HG03469 (cell line): Measurements from ENCODE around the gene FAM228A.
"Not testable (repeated sequence)": the region's sequence is repeated elsewhere in the genome, so short reads cannot be mapped to it uniquely, and the experiment has no call there.

Source experiments
- ATAC-seq: cut with Tn5 transposase; IDR thresholded peaks from one replicate; pipeline ENCODE4 v1.9.1; 2021; ENCODE audit warnings: mild to moderate bottlenecking, moderate library complexity, moderate number of reproducible peaks; ENCODE audit not compliant: unreplicated experiment

The FAM228A gene

DNA sequence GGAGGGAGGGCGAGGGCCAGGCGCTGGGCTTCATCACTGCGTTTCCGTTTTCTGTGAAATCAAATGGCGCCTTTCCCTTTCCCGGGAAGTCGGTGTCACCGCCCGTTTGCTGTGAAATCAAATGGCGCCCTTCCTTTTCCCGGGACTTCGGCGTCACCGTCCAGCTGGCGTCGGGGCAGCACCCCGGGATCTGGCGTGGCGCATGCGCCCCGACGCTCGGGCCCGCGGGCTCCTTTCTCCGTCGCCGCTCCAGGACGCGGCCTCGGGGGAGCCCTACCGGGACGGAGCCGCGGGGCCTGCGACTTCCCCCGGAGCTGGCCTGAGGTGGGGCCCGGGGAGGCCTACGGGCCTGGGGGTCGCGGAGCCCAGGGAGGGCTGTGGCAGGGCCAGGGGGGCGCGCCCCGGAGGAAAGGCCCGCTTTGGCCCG, at the start of gene FAM228A:
Gene FAM228A (plus strand): TSS at position 203 of the 427 bp plus-strand sequence. CDS start 428 bp downstream, outside the sequence.
- no peak for ATAC-seq

DNA sequence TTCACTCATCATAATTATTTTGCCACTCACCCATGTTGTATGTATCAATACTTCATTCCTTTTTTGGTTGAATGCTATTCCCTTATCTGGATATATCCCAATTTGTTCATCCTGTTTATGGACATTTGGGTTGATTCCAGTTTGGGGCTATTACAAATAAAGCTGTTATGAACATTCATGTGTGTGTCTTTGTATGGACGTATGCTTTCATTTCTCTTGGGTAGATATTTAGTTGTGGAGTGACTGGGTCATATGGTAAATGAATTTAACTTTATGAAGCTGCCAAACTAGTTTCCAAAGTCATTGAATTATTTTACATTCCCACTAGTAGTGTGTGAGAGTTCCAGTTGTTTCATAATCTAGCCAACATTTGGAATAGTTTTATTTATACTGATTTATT, 48.9 kb upstream of the FAM228A start:
- no peak for ATAC-seq

DNA sequence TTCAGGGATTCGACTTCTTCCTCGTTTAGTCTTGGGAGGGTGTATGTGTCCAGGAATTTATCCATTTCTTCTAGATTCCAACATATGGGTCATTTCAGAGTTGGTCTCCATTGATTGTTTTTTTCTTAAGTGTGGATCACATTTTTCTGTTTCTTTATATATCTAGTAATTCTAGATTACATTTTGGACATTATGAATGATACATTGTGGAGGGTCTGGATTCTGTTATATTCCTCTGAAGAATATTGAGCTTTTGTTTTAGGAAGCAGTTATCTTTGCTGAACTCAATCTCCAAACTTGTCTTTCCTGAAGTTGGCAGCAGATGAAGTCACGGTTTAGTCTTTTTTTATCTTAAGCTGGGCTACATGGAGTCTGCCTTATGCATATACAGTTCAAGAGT, 42.3 kb upstream of the FAM228A start:
- no peak for ATAC-seq

DNA sequence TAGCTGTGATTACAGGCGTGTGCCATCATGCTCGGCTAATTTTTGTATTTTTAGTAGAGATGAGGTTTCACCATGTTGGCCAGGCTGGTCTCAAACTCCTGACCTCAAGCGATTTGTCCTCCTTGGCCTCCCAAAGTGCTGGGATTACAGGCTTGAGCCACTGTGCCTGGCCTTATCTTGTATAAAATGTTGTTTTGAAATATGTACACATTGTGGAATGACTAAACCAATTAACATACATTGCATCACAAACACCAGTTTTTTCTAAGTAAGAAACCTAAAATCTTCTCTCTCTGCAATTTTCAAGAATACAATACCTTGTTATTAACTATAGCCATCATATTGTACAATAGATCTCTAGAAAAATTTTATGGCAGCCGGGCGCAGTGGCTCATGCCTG, 34.5 kb upstream of the FAM228A start:
- not testable (repeated sequence) for ATAC-seq

DNA sequence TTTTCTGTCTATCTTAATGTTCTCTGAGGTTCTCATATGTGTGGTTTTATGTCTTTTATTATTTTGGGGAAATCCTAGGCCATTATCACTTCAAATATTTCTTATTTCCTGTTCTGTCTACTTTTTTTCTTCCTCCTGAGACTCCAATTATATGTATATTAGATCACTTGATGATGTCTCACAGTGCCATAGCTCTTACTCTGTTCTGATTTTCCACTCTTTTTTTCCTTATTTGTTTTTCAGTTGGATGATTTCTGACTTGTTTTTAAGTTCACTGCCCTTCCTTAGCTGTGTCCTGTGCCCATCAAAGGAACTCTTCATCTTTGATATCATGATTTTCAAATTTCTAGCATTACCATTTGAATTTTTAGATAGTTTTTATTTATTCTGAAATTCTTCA, 27.5 kb upstream of the FAM228A start:
- ATAC-seq, result no peak

DNA sequence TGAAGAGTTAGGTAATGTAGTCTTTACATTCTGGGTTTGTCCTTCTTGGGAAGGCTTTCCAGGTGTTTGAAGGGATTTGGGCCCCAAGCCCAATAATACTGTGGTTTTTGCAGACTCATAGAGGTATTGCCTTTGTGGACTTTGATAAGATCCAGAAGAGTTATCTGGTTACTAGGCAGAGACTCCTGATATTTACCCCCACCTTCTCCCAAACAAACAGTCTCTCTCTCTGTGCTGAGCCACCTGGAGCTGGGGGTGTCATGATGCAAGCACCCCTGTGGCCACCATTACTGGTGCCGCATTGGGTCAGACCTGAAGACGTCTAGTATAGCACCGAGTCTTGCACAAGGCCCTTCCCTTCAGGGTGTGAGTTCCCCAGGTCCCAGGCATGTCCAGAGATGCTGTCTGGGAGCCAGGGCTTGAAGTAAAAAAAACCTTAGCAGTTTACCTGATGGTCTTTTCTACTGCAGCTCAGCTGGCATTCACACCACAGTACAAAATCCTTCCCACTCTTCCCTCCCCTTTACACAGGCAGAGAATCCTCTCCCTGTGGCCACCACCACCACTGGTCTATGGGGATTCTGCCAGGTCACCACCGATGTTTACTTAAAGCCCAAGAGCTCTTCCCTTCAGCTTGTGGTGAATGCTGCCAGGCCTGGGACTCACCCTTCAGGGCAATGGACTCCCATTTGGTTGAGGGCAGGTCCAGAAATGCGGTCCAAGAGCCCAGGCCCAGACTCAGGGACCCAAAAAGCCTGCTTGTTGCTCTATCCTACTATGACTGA, 22.2 kb upstream of the FAM228A start:
- no peak for ATAC-seq

DNA sequence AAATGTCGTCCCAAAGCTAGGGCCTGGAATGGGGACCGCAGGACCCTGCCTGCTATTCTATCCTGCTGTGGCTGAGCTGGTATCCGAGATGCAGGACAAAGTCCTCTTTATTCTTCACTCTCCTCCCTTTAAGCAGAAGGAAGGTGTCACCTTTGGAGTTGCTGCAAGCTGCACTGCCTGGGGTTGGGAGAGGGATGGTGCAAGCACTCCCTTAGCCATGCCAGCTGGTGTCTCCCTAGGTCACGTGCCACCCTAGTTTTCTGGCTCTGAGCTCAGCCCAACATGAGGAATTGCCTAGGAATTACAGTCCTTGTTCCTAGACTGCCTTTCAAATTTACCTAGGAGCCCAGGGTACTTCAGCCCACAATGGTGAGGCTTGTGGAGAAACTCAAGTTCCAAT, 21.4 kb upstream of the FAM228A start:
- no peak for ATAC-seq

DNA sequence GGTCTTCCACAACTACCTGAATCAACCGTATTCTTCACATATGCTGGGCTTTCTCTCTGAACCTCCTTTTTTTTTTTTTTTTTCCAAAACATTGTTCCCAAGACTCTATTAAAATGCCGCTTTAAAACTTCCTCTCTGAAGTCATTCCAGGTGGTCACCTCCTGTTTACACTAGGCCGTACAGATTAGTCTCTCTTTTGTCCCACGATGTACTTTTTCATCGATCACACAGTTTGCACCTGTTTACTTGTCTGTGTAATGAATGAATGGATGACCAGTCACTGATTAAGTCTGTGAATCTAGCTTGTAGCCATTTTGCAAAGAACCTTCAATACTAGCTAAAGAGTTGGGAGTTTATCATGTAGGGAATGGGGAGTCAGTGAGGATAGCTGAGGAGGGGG, 16.7 kb upstream of the FAM228A start:
- no peak for ATAC-seq

DNA sequence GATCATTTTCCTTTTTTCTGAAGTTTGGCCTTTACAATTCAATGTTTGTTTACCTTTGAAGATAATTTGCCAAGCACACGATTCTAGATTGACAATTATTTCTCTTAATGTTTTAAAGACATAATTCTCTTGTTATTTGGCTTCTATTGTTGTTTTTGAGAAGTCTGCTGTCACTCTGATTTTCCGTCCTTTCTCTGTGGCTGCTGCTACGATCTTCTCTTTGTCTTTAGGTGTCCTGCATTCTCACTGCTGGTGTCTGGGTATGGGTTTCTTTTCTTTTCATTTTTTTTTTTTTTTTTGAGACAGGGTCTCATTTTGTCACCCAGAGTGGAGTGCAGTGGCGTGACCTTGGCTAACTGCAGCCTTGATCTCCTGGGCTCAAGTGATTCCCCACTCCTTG, 15.1 kb upstream of the FAM228A start:
- ATAC-seq, result no peak

DNA sequence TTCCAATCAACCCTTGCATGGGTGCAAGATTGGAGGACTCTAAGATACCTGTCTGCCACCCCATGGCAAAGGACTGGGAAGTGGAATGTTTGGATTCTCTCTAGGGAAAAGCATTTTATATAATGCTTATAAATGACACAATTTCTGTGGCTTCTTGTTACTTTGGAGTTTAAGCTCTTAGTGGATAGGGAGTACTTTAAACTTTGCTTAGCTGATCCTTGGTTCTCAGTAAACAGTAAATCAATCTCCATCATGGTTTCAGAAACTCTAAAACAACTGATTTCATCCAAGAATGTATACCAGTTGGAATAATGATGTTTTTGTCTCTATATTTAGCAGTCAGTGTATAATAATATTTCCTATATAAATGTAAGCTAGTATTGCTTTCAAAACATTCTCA, 14.1 kb upstream of the FAM228A start:
- ATAC-seq, result no peak

DNA sequence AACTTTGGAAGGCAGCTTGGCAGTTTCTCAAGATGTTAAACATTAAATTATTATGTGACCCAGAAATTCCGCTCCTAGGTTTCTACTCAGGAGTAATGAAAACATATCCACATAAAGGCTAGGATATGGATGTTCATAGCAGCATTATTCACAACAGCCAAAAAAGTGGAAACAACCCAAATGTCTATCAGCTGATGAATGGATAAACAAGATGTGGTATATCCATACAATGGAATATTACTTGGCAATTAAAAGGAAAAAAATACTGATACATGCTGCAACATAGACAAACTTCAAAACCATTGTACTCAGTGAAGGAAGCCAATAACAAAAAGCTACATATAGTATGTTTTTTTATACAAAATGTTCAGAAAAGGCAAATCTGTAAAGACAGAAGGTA, 12.4 kb upstream of the FAM228A start:
- no peak for ATAC-seq

DNA sequence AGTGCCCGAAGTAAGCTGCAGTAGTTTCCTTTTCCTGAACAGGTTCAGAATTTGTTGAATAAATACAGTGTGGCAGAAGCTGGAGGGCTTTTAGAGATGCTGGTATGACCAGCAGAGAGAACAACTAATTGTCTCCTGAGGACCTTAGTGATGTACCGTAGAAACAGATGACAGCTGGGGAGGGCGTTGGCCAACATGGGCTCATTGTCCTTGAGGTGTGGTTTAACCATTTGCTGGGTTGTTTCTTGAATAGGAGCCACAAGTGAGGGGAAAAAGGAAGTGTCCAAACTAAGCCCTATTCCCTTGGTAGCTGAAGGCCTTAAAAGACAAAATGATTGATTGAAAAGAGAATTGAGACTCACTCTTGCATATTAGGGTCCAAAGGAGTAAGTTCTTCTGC, 11.7 kb upstream of the FAM228A start:
- ATAC-seq, result no peak

DNA sequence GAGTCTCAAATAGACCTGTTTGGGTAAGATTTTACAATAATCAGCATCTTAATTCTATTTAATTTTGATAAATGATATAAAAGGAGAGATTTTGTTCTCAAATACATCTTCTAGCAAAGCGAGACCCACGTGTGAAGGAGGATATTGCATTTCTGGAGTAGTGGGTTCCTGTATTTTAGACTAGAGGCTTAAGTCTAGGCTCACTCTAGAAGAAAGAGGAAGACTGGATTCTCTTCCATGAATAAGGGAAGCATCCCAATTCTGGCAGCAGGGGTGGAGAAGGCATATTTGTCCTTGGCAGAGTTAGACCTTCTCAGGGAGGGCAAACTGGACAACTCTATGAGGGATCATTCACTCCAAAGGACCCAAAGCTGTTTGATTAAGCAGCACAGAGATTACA, 11.3 kb upstream of the FAM228A start:
- no peak for ATAC-seq

DNA sequence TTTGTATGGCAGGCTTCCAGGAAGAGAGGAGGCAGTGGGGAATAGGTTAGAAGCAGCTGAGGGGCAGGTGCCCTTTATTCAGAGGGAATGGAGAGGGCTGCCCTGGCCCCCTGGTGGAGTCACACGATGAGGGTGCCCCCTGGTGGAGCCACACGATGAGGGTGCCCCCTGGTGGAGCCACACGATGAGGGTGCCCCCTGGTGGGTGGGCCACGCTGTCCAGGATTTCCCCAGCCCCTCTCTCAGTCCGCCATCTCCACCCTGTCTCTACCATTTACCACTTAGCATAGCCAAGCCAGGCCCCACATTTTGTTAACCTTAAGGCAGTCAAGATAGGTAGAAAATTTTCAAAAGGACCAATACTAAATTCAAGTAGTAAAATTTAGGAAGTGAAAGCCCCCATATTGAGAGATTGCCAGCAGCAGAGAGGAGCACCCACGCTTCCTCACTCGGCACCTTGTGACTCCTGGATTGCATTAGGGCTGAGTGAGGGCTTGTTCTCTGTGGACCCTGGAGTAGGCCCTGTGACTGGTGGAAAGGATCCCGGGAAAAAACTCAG, 10.4 kb upstream of the FAM228A start:
- peak; percentile 38 for ATAC-seq

DNA sequence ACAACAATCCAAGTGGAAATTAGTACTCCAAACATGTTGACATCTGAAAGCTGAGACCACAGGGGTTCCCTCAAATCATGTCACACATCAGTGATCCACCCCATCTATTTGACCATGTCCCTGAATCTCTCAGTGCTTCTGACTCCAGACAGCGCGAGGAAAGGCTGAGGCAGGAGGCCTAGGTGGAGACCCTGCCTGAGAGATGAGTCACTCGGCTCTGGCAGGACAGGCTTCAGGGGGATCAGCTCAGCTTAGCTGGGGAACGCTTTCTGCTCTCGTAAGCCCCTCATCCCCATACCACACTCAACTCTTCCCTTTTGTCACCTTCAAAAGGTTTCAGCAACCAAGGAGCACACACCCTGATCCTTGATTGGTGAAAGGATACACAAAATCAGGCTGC, 5.8 kb upstream of the FAM228A start:
- ATAC-seq, result no peak

DNA sequence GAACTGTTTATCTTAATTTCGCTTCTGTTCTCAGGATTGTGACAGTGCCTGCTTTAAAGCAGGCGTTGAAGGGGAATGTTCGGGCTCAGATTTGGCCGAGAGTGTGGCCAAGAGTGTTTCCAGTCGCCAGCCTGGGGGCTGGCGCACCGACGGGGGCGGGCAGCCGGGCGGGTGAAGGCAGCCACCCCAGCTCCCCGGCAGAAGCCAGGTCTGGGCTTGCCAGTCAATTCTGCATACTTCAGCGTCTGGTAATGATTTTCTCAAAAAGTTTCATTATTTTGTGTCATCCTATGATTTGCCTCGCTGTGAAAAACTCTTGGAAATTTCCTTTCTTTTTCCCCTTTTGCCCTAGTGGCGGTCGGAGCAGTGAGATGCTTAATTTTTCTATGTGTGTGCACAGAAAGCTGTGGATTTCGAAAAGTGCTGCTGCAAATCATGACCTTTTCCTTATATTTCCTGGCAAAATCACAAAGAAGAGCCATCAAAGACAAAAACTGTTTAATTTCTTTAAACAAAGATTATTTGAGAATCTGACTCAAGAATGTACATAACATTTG, 856 bp downstream of the FAM228A start:
- no peak for ATAC-seq

DNA sequence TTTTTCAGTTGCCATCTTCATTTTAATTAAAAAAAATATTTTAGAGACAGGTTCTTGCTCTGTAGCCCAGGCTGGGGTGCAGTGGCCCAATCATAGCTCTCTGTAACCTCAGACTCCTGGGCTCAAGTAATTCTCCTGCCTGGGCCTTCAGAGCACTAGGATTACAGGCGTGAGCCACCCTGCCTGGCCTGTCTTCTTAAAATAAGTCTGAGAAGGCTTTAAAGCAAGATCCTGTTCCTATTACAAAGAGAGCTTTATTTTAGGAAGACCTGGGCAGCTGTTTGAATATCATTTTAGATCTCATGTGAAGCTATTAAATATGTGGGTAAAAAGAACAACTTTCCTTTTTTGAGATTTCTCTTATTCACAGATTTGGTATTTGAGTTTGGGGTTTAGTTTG, 1.5 kb downstream of the FAM228A start:
- no peak for ATAC-seq

DNA sequence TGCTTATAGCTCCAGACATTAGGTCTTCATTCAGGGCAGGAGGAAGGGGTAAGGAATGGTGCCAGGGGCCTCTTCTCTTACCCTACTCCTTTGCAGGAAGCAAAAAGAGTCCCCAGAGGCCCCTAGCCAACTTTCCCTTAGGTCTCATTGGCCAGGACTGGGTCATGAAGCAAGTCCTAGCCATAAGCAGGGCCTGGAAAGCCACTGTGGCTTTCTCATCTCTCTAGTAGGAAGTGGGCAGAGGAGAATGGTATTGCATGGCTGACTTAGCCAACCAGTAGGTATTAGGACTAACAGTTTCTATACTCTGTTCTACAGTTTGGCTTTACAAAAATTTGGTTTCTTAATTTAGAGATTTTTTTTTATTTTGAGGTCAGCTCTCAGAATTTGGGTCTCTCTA, 4.8 kb downstream of the FAM228A start:
- no peak for ATAC-seq

DNA sequence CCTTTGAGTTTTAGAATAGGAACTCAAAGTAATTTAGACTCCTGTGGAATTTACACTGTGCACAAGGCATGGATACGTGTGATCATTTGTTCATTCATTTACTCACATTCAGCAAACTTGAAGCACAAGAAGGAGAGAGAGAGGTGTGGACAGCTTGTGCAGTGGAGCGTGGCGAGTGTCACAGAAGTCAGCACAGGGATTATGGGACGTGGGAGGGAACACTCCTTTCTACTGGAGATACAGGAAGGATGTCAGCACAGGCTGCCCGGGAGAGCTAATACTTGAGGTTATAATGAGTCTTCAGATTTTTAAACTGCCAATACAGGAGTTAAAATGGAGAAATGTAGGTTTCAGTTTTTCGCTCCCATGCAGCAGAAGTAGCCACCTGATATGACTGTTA, 7.0 kb downstream of the FAM228A start:
- no peak for ATAC-seq

DNA sequence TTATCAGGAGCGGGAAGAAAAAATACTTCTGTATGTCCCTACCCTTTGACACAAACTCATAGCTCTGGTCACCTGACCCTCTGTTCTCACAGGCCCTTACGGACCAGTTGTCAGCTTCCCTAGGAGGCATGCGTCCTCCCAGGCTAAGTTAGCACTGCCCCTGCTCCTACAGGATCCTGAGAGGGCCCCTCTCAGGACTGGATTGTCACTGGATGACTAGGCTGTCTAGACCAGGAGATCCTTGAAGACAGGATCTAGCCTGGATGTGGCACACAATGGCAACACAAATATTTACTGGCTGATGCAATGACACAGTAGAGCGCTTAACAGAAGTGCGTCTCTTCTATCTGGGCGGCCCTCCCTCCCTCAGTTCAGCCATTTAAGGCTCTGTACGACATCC, 7.7 kb downstream of the FAM228A start:
- no peak for ATAC-seq

DNA sequence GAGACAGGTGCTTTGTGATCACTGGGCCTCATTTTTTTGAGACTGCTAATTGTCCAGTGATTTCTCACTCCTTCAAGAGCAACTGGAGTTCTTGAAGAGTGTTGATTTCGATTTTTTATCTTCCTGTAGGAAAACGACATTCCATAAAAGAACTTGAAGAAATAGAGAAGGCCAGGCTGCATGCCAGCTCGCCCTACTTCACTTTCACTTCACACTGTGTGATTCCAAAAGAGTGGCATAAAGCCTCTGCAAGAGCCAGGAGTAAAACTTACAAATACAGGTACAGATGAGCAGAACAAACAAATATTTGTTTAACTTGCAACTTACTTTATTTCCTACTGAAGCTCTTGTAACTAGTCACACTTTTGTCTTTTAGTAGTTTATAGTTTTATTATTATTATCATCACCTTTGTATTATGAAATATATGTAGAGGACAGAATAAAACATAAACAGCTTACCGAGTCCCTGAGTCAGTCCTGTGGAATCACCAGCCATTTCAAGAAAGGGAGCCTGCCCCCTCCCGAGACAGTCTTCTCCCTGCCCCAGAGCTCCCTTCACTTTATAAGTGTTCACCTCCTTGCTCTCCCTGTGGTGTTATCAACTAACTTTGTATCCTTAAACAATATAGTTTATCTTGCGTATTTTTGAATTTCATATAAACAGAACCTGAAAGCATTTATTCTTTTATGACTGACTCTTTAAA, 8.7 kb downstream of the FAM228A start:
- ATAC-seq, result no peak

DNA sequence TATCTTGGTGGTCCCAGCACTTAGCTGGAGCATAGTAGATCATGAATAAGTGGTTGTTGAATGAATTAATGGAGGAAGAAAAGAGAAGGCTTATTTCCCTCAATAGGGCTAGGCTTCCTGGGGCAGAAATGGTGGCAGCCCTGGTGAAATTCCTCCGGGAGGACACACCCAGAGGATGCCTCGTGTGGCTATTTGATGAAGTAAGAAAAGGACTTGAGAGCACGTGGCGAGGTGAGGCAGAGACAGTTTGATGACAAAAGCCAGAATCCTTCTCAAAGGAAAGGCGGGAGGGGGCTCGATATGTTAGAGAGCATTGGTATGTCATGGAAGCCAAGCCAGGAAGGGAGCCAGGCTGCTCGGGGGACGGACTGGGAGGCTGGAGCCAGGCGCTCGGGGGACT, 14.7 kb downstream of the FAM228A start:
- no peak for ATAC-seq
